DND-41 (cell line): Measurements from ENCODE around the gene KRT83.

ENCODE experiments used
- CTCF ChIP-seq: IDR thresholded peaks from 2 replicates; pipeline ENCODE4 v1.5.1; 2012; ENCODE audit warnings: borderline replicate concordance, low read length, moderate library complexity, mild to moderate bottlenecking; ENCODE audit not compliant: poor library complexity, severe bottlenecking; ENCODE audit errors: extremely low read depth
- EZH2 ChIP-seq: IDR thresholded peaks from 3 replicates; pipeline ENCODE4 v1.6.1; 2012; ENCODE audit warnings: borderline replicate concordance, low read depth, mild to moderate bottlenecking, moderate library complexity, low read length, inconsistent platforms; ENCODE audit not compliant: severe bottlenecking

- TF ChIP-seq CTCF = no peak
- TF ChIP-seq EZH2 = no peak
Observed at GRCh38 chr12:52319097-52319496, 2.1 kb downstream of the KRT83 start.
